PFSK-1 (cell line): ENCODE results near the gene TWNK.

ENCODE experiments used
- POLR2AphosphoS5 ChIP-seq: IDR thresholded peaks from 2 replicates; pipeline ENCODE4 v1.6.1; 2012; ENCODE audit warnings: low read depth, mild to moderate bottlenecking, control low read depth, low read length, moderate library complexity
- REST ChIP-seq, 2 experiments: IDR thresholded peaks; 2 replicates each; pipeline versions ENCODE4 v1.6.1 to v1.8.0; 2011 to 2012; ENCODE audit warnings: low read depth in 2 of 2, low read length in 2 of 2, control low read depth in 1 of 2, inconsistent platforms in 1 of 2, mild to moderate bottlenecking in 1 of 2, moderate library complexity in 1 of 2; ENCODE audit not compliant: insufficient read depth in 1 of 2
- SIN3A ChIP-seq: IDR thresholded peaks from 2 replicates; pipeline ENCODE4 v1.6.1; 2012; ENCODE audit warnings: mild to moderate bottlenecking, low read length, moderate library complexity, borderline replicate concordance; ENCODE audit not compliant: insufficient read depth
- TAF1 ChIP-seq: IDR thresholded peaks from 2 replicates; pipeline ENCODE4 v1.6.1; 2012; ENCODE audit warnings: low read length, control low read depth, borderline replicate concordance; ENCODE audit not compliant: insufficient read depth

GRCh38 chr10:101016814-101017213 is 29.5 kb downstream of the TWNK start:
- TF ChIP-seq TAF1 (no peak), POLR2AphosphoS5 (no peak), SIN3A (no peak), REST (IDR thresholded peaks at IDR 0.05; ENCODE audit: insufficient read depth in 1 of 2, low read depth in 2 of 2, low read length in 2 of 2) (no peak)
